HCT116 (cell line): Measurements from ENCODE around the gene CENPE.

Experiments used
- ATF3 ChIP-seq: IDR thresholded peaks from 2 replicates; pipeline ENCODE4 v1.6.1; 2012
- CTCF ChIP-seq, 3 experiments: fragments of 200-600 bp in 1 of 3; sonication (generic) in 1 of 3; IDR thresholded peaks in 2 of 3; conservative IDR thresholded peaks in 1 of 3; 2 replicates each; pipeline ENCODE4 v1.5.1; 2012 to 2017; ENCODE audit warnings: low read depth in 2 of 3, low read length in 2 of 3, antibody characterized with exemption in 1 of 3, borderline replicate concordance in 1 of 3, control low read depth in 1 of 3, mild to moderate bottlenecking in 1 of 3, mixed read lengths in 1 of 3, mixed run types in 1 of 3, moderate library complexity in 1 of 3; ENCODE audit not compliant: insufficient read depth in 1 of 3
- EGR1 ChIP-seq: IDR thresholded peaks from 2 replicates; pipeline ENCODE4 v1.6.1; 2012; ENCODE audit warnings: low read depth
- EZH2 ChIP-seq: fragments of 200-600 bp; sonication (generic); IDR thresholded peaks from 2 replicates; pipeline ENCODE4 v1.6.1; 2017; ENCODE audit warnings: antibody characterized with exemption, mixed run types
- JUND ChIP-seq: IDR thresholded peaks from 2 replicates; pipeline ENCODE4 v1.6.1; 2012
- POLR2A ChIP-seq: IDR thresholded peaks from 2 replicates; pipeline ENCODE4 v1.7.0; 2011; ENCODE audit warnings: borderline replicate concordance; ENCODE audit not compliant: insufficient read depth, insufficient read length; ENCODE audit errors: extremely low read depth
- POLR2AphosphoS5 ChIP-seq: IDR thresholded peaks from 2 replicates; pipeline ENCODE4 v1.6.1; 2011; ENCODE audit warnings: mild to moderate bottlenecking, low read depth, low read length, moderate library complexity
- RAD21 ChIP-seq: IDR thresholded peaks from 2 replicates; pipeline ENCODE4 v1.6.1; 2012; ENCODE audit warnings: low read depth, mild to moderate bottlenecking
- REST ChIP-seq: IDR thresholded peaks from 2 replicates; pipeline ENCODE4 v1.6.1; 2012; ENCODE audit warnings: low read depth
- SP1 ChIP-seq: IDR thresholded peaks from 2 replicates; pipeline ENCODE4 v1.6.1; 2012; ENCODE audit warnings: low read depth
- TCF7L2 ChIP-seq: IDR thresholded peaks from 2 replicates; pipeline ENCODE4 v1.7.0; 2011; ENCODE audit warnings: borderline replicate concordance, inconsistent platforms; ENCODE audit not compliant: insufficient read depth, insufficient read length; ENCODE audit errors: extremely low read depth
- YY1 ChIP-seq: IDR thresholded peaks from 2 replicates; pipeline ENCODE4 v1.6.1; 2011; ENCODE audit warnings: low read length, low read depth, moderate library complexity, mild to moderate bottlenecking; ENCODE audit not compliant: insufficient replicate concordance; ENCODE audit errors: extremely low read depth
- ZBTB33 ChIP-seq: IDR thresholded peaks from 2 replicates; pipeline ENCODE4 v1.6.1; 2011; ENCODE audit warnings: mild to moderate bottlenecking, low read length, moderate library complexity; ENCODE audit not compliant: insufficient replicate concordance; ENCODE audit errors: extremely low read depth
- ZFX ChIP-seq: fragments of 450-650 bp; IDR thresholded peaks from 2 replicates; pipeline ENCODE4 v1.6.1; 2017

- TF ChIP-seq CTCF (IDR thresholded peaks at IDR 0.05 in 2 of 3, conservative IDR thresholded peaks at IDR 0.05 in 1 of 3; ENCODE audit: borderline replicate concordance in 1 of 3, insufficient read depth in 1 of 3, low read depth in 2 of 3, low read length in 2 of 3) (no peak), POLR2AphosphoS5 (no peak), POLR2A (no peak), ATF3 (no peak), EZH2 (no peak), REST (no peak), ZBTB33 (no peak), ZFX (no peak), EGR1 (no peak), JUND (no peak), TCF7L2 (no peak), RAD21 (no peak), SP1 (no peak), YY1 (no peak)
Measured at GRCh38 chr4:103097112-103097511, 101.0 kb downstream of the CENPE start.
